Muscle of arm (tissue), 12 donors: ENCODE measurements around the gene USP11. TPM values are rescaled to one million over a fixed set of nuclear protein-coding genes. Genes with fewer than 3 reads are reported as not detected.

Experiments used
- polyA plus RNA-seq, 12 donors: library from polyadenylated mRNA; unstranded; fragments of 120-200 nt; gene quantifications; one replicate each; pipeline ENCODE4 v1.2.1, GENCODE V29; 2013; ENCODE audit not compliant: insufficient read length in 12 of 12

Gene USP11
- polyA plus RNA-seq, 12 donors: 57.2 to 104 (median 87.7) TPM; not detected in 1

Other genes starting within 250 kb of the USP11 start
- gene RGN, start 154.6 kb upstream of the USP11 start, polyA plus RNA-seq: 1 to 10 TPM in 10 of 12 donors, not detected in 2; 1.8 to 4.2 (median 2.2) TPM
- gene NDUFB11, start 88.3 kb upstream of the USP11 start, polyA plus RNA-seq: 100 to 1,000 TPM in 2 of 12 donors, 10 to 100 TPM in 9, not detected in 1; 71.5 to 108 (median 93.0) TPM
- gene RBM10, start 87.8 kb upstream of the USP11 start, polyA plus RNA-seq: 10 to 100 TPM in 11 of 12 donors, not detected in 1; 28.7 to 55.3 (median 33.6) TPM
- 100 to 1,000 TPM in 11 of 12 donors, not detected in 1; 106 to 174 (median 130) TPM for gene UBA1, start 39.2 kb upstream of the USP11 start, polyA plus RNA-seq
- 100 to 1,000 TPM in 6 of 12 donors, 10 to 100 TPM in 5, not detected in 1; 84.6 to 119 (median 101) TPM for gene CDK16, start 14.3 kb upstream of the USP11 start, polyA plus RNA-seq
- gene ZNF157, start 137.6 kb downstream of the USP11 start, polyA plus RNA-seq: under 1 TPM in 10 of 12 donors, not detected in 2; 0.16 to 0.58 (median 0.37) TPM